ENCODE measurements around the gene TM7SF2. TPM values are rescaled to one million over a fixed set of nuclear protein-coding genes. Genes with fewer than 3 reads are reported as not detected.

Gene TM7SF2
- total RNA-seq, 1 experiment from 2014 or later: 44.2 TPM

DNA sequence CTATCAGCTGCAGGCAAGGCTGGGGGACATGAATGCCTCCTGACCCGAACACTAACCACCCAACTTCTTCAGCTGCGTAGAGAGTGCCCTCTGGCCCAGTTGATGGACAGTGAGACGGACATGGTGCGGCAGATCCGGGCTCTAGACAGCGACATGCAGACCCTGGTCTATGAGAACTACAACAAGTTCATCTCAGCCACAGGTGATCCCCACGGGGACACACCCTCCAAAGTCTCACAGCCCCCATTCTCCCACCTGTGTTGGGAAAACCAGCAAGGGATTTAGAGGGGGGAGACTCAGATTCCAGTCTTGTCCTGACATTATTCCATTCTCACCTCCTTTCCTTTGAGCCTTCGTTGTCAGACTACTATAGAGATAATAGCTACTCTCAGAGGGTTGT, 14.7 kb upstream of the TM7SF2 start:
- ChIA-PET POLR2A (ENCODE audit: unreplicated experiment) (interaction anchor here (0.6 kb wide), 1 partner anchor 218 kb away, joined by 3 read pairs; the partner anchor contains the start of gene CDC42EP2), CTCF (no interaction called here)
- Histone ChIP-seq H3K4me2 (ENCODE audit: low read length) (peak overlapping the region; percentile 99), H3K27ac (ENCODE audit: low read length) (no peak overlapping the region), H4K20me1 (ENCODE audit: low read length) (no peaks in the 10 kb centered on the region), H3K4me3 (ENCODE audit: low read length) (peak overlapping the region; percentile 84), H3K27me3 (ENCODE audit: low read length) (no peaks in the 10 kb centered on the region), H2AFZ (ENCODE audit: low read length) (no peak overlapping the region), H3K36me3 (ENCODE audit: low read depth, low read length) (no peaks in the 10 kb centered on the region; the same call in 1 of the 2 replicates), H3K4me1 (ENCODE audit: insufficient read depth, low read length) (peaks cover 13% of the 10 kb centered on the region), H3K9ac (ENCODE audit: low read length) (peak overlapping the region; percentile 88), H3F3A (ENCODE audit: low read length, unreplicated experiment) (no peaks in the 10 kb centered on the region), H3K79me2 (ENCODE audit: low read length) (peaks cover 36% of the 10 kb centered on the region), H3K9me3 (ENCODE audit: low read length) (no peaks in the 10 kb centered on the region), H3K9me2 (replicated peaks; ENCODE audit: low read length) (no peaks in the 10 kb centered on the region)
- TSS peak; percentile 56 for BruUV-seq (replicated peaks)
- ATAC-seq (peak; percentile 3; the same call in 1 of the 2 replicates), DNase-seq (no peak)
- TF ChIP-seq EZH2 (IDR thresholded peaks at IDR 0.05; ENCODE audit: low read length, unreplicated experiment) (no peak), EZH2phosphoT487 (IDR thresholded peaks at IDR 0.05; ENCODE audit: borderline replicate concordance, low read length) (no peak)
- TF ChIP-seq, protein P1, sequence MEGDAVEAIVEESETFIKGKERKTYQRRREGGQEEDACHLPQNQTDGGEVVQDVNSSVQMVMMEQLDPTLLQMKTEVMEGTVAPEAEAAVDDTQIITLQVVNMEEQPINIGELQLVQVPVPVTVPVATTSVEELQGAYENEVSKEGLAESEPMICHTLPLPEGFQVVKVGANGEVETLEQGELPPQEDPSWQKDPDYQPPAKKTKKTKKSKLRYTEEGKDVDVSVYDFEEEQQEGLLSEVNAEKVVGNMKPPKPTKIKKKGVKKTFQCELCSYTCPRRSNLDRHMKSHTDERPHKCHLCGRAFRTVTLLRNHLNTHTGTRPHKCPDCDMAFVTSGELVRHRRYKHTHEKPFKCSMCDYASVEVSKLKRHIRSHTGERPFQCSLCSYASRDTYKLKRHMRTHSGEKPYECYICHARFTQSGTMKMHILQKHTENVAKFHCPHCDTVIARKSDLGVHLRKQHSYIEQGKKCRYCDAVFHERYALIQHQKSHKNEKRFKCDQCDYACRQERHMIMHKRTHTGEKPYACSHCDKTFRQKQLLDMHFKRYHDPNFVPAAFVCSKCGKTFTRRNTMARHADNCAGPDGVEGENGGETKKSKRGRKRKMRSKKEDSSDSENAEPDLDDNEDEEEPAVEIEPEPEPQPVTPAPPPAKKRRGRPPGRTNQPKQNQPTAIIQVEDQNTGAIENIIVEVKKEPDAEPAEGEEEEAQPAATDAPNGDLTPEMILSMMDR (conservative IDR thresholded peaks at IDR 0.05; ENCODE audit: low read depth, low read length): no peak
- intact Hi-C loops (cut with micrococcal nuclease): loop anchor here (2.0 kb wide), 1 partner anchor 20 kb away; the partner anchor contains the start of gene ZNHIT2

DNA sequence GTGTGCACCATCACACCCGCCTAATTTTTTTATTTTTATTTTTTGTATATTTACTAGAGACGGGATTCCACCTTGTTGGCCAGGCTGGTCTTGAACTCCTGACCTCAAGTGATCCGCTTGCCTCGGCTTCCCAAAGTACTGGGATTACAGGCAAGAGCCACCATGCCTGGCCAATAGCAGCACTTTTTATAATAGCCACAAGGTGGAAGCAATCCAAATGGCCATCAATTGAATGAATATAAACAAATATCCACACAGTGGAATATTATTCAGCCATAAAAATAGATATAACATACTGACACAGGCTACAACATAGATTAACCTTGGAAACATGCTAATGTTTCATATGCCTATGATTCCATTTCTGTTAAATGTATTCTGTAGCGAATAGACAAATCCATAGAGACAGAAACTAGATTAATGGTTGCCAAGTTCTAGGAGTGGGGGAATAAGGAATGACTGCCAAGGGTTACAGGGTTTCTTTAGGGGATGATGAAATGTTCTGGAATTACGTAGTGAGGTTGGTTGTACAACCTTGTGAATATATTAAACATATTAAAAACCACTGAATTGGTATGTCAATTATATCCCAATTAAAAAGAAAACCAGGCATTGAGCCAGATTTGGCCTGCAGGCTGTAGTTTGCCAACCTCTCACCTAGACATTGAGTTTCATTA, 10.9 kb upstream of the TM7SF2 start:
- POLR2A ChIA-PET (ENCODE audit: unreplicated experiment): no interaction called here
- Histone ChIP-seq H4K20me1 (ENCODE audit: low read length) (no peaks in the 10 kb centered on the region), H3K27ac (ENCODE audit: low read length) (no peak overlapping the region), H3K9me2 (replicated peaks; ENCODE audit: low read length) (no peaks in the 10 kb centered on the region), H3K79me2 (ENCODE audit: low read length) (peaks cover 65% of the 10 kb centered on the region), H3K36me3 (ENCODE audit: low read depth, low read length) (no peaks in the 10 kb centered on the region; the same call in 1 of the 2 replicates), H2AFZ (ENCODE audit: low read length) (no peak overlapping the region), H3K9me3 (ENCODE audit: low read length) (no peaks in the 10 kb centered on the region), H3K27me3 (ENCODE audit: low read length) (no peaks in the 10 kb centered on the region), H3K4me3 (ENCODE audit: low read length) (no peak overlapping the region), H3F3A (ENCODE audit: low read length, unreplicated experiment) (no peaks in the 10 kb centered on the region), H3K9ac (ENCODE audit: low read length) (no peak overlapping the region), H3K4me2 (ENCODE audit: low read length) (no peak overlapping the region), H3K4me1 (ENCODE audit: insufficient read depth, low read length) (peaks cover 8% of the 10 kb centered on the region)
- intact Hi-C loops (cut with micrococcal nuclease): no loop called here
- no peak for DNase-seq
- no TSS peak for BruUV-seq (replicated peaks)
- TF ChIP-seq EZH2 (IDR thresholded peaks at IDR 0.05; ENCODE audit: low read length, unreplicated experiment): no peak
- TF ChIP-seq, protein P1 (conservative IDR thresholded peaks at IDR 0.05; ENCODE audit: low read depth, low read length): peak; percentile 33; the same call in 1 of the 2 replicates
- ATAC-seq: no peak
- CTCF ChIA-PET: interaction anchor here (0.5 kb wide), 1 partner anchor 1166 kb away, joined by 6 read pairs; no protein-coding TSS in a partner anchor
